PC-9 (cell line): ENCODE results near the gene RND3.

ENCODE experiments used
- CTCF ChIP-seq: fragments of 200-600 bp; sonication (generic); conservative IDR thresholded peaks from 2 replicates; pipeline ENCODE4 v1.6.1; 2017; ENCODE audit warnings: mixed run types, antibody characterized with exemption, mild to moderate bottlenecking, moderate library complexity
- EZH2 ChIP-seq: fragments of 200-600 bp; sonication (generic); IDR thresholded peaks from 2 replicates; pipeline ENCODE4 v1.8.0; 2017; ENCODE audit warnings: antibody characterized with exemption, low read depth

- TF ChIP-seq CTCF (no peak), EZH2 (no peak)
Measured at GRCh38 chr2:150483532-150483931, 3.9 kb downstream of the RND3 start.
